HEK293 (cell line): ENCODE data around the gene PLCB1.
"Not testable (repeated sequence)": the region's sequence is repeated elsewhere in the genome, so short reads cannot be mapped to it uniquely, and the experiment has no call there.

Experiments used
- BCL11A ChIP-seq: fragments of 450-650 bp; formaldehyde crosslinking; IDR thresholded peaks from 2 replicates; pipeline ENCODE4 v1.5.1; 2016; ENCODE audit warnings: low read depth, missing biosample characterization, missing genetic modification characterization
- BCL6B ChIP-seq: fragments of 450-650 bp; formaldehyde crosslinking; IDR thresholded peaks from 2 replicates; pipeline ENCODE4 v1.5.1; 2017; ENCODE audit warnings: missing biosample characterization, missing genetic modification characterization
- CTCF ChIP-seq: fragments of 450-650 bp; formaldehyde crosslinking; IDR thresholded peaks from 2 replicates; pipeline ENCODE4 v1.5.1; 2016; ENCODE audit warnings: missing biosample characterization, missing genetic modification characterization
- HOXD13 ChIP-seq: sonication (generic); formaldehyde crosslinking; IDR thresholded peaks from 2 replicates; pipeline ENCODE4 v1.8.0; 2022; ENCODE audit warnings: missing genetic modification reagents, borderline replicate concordance
- KLF10 ChIP-seq: fragments of 450-650 bp; IDR thresholded peaks from 2 replicates; pipeline ENCODE4 v1.5.1; 2018; ENCODE audit warnings: missing biosample characterization, mild to moderate bottlenecking, missing genetic modification characterization
- PRDM10 ChIP-seq: fragments of 450-650 bp; formaldehyde crosslinking; IDR thresholded peaks from 2 replicates; pipeline ENCODE4 v1.5.1; 2016; ENCODE audit warnings: missing biosample characterization, missing genetic modification characterization
- ZBTB1 ChIP-seq: fragments of 450-650 bp; formaldehyde crosslinking; IDR thresholded peaks from 2 replicates; pipeline ENCODE4 v1.5.1; 2016; ENCODE audit warnings: missing biosample characterization, missing genetic modification characterization
- ZNF140 ChIP-seq: fragments of 450-650 bp; formaldehyde crosslinking; IDR thresholded peaks from 2 replicates; pipeline ENCODE4 v1.5.1; 2016; ENCODE audit warnings: missing biosample characterization, missing genetic modification characterization
- ZNF239 ChIP-seq: fragments of 450-650 bp; formaldehyde crosslinking; IDR thresholded peaks from 2 replicates; pipeline ENCODE4 v1.5.1; 2016; ENCODE audit warnings: missing biosample characterization, missing genetic modification characterization
- ZNF292 ChIP-seq: fragments of 450-650 bp; formaldehyde crosslinking; IDR thresholded peaks from 2 replicates; pipeline ENCODE4 v1.5.1; 2016; ENCODE audit warnings: low read depth, missing biosample characterization, missing genetic modification characterization, borderline replicate concordance
- ZNF350 ChIP-seq: fragments of 450-650 bp; formaldehyde crosslinking; IDR thresholded peaks from 2 replicates; pipeline ENCODE4 v1.5.0; 2017; ENCODE audit warnings: missing biosample characterization, mild to moderate bottlenecking, missing genetic modification characterization
- ZNF639 ChIP-seq: fragments of 450-650 bp; formaldehyde crosslinking; IDR thresholded peaks from 2 replicates; pipeline ENCODE4 v1.5.1; 2016; ENCODE audit warnings: missing biosample characterization, missing genetic modification characterization
- ZNF707 ChIP-seq: fragments of 450-650 bp; formaldehyde crosslinking; IDR thresholded peaks from 2 replicates; pipeline ENCODE4 v1.5.1; 2016; ENCODE audit warnings: missing biosample characterization, missing genetic modification characterization

GRCh38 chr20:8644468-8644867 lies 512.4 kb downstream of the PLCB1 start:
- not testable (repeated sequence) for TF ChIP-seq CTCF (tag by site-specific recombination); PRDM10 (tag by site-specific recombination); HOXD13; BCL11A (tag by site-specific recombination); ZNF350 (tag by site-specific recombination); ZNF140 (tag by site-specific recombination); ZNF639 (tag by site-specific recombination); BCL6B (tag by site-specific recombination); KLF10; ZNF292 (tag by site-specific recombination); ZBTB1 (tag by site-specific recombination); ZNF239 (tag by site-specific recombination); ZNF707 (tag by site-specific recombination)
